Measurements from ENCODE around the gene PFAS.

Gene PFAS

GRCh38 chr17:8257801-8258200 lies 8.7 kb downstream of the PFAS start:
- no peak overlapping the region for H3K4me3 ChIP-seq
- no peaks in the 10 kb centered on the region for H3K9me3 ChIP-seq (ENCODE audit: low read depth, low read length)
- H3K27ac ChIP-seq, result no peak overlapping the region
- H3K9ac ChIP-seq (ENCODE audit: insufficient read length), result no peak overlapping the region
- no peak for DNase-seq (ENCODE audit: low read depth, low spot score)
- peaks cover 83% of the 10 kb centered on the region for H3K36me3 ChIP-seq (ENCODE audit: insufficient read depth, low read length)
- no peak for TF ChIP-seq EZH2 (IDR thresholded peaks at IDR 0.05)
- no peak for TF ChIP-seq FOXP2 (optimal IDR thresholded peaks at IDR 0.05; ENCODE audit: control extremely low read depth, extremely low read length, insufficient read depth)
- no peak for TF ChIP-seq POLR2AphosphoS5 (IDR thresholded peaks at IDR 0.05; ENCODE audit: borderline replicate concordance, low read depth, low read length)

GRCh38 chr17:8264320-8264719 lies 15.2 kb downstream of the PFAS start:
- no peak for TF ChIP-seq POLR2AphosphoS5 (IDR thresholded peaks at IDR 0.05; ENCODE audit: borderline replicate concordance, low read depth, low read length)
- no peak for TF ChIP-seq FOXP2 (optimal IDR thresholded peaks at IDR 0.05; ENCODE audit: control extremely low read depth, extremely low read length, insufficient read depth)
- TF ChIP-seq EZH2 (IDR thresholded peaks at IDR 0.05), result no peak
- Histone ChIP-seq H3K27ac (no peak overlapping the region), H3K9me3 (ENCODE audit: low read depth, low read length) (no peaks in the 10 kb centered on the region), H3K4me3 (no peak overlapping the region), H3K9ac (ENCODE audit: insufficient read length) (no peak overlapping the region), H3K36me3 (ENCODE audit: insufficient read depth, low read length) (peaks cover 86% of the 10 kb centered on the region)
- no peak for DNase-seq (ENCODE audit: low read depth, low spot score)

- DNase-seq (ENCODE audit: low read depth, low spot score), result no peak
- TF ChIP-seq POLR2AphosphoS5 (IDR thresholded peaks at IDR 0.05; ENCODE audit: borderline replicate concordance, low read depth, low read length) (no peak), EZH2 (IDR thresholded peaks at IDR 0.05) (no peak), FOXP2 (optimal IDR thresholded peaks at IDR 0.05; ENCODE audit: control extremely low read depth, extremely low read length, insufficient read depth) (no peak)
- peaks cover 87% of the 10 kb centered on the region for H3K36me3 ChIP-seq (ENCODE audit: insufficient read depth, low read length)
- no peak overlapping the region for H3K4me3 ChIP-seq
- no peak overlapping the region for H3K27ac ChIP-seq
- no peaks in the 10 kb centered on the region for H3K9me3 ChIP-seq (ENCODE audit: low read depth, low read length)
- H3K9ac ChIP-seq (ENCODE audit: insufficient read length), result no peak overlapping the region
Measured at GRCh38 chr17:8264836-8265542, 15.9 kb downstream of the PFAS start.

GRCh38 chr17:8266648-8267479 lies 17.8 kb downstream of the PFAS start:
- peaks cover 78% of the 10 kb centered on the region for H3K36me3 ChIP-seq (ENCODE audit: insufficient read depth, low read length)
- H3K27ac ChIP-seq, result no peak overlapping the region
- no peak for TF ChIP-seq POLR2AphosphoS5 (IDR thresholded peaks at IDR 0.05; ENCODE audit: borderline replicate concordance, low read depth, low read length)
- no peak for TF ChIP-seq FOXP2 (optimal IDR thresholded peaks at IDR 0.05; ENCODE audit: control extremely low read depth, extremely low read length, insufficient read depth)
- no peak for TF ChIP-seq EZH2 (IDR thresholded peaks at IDR 0.05)
- no peak for DNase-seq (ENCODE audit: low read depth, low spot score)
- H3K9ac ChIP-seq (ENCODE audit: insufficient read length), result no peak overlapping the region
- H3K4me3 ChIP-seq, result no peak overlapping the region
- H3K9me3 ChIP-seq (ENCODE audit: low read depth, low read length), result no peaks in the 10 kb centered on the region

GRCh38 chr17:8267480-8268147 lies 18.5 kb downstream of the PFAS start:
- Histone ChIP-seq H3K27ac (no peak overlapping the region), H3K4me3 (no peak overlapping the region), H3K36me3 (ENCODE audit: insufficient read depth, low read length) (peaks cover 71% of the 10 kb centered on the region), H3K9me3 (ENCODE audit: low read depth, low read length) (no peaks in the 10 kb centered on the region), H3K9ac (ENCODE audit: insufficient read length) (no peak overlapping the region)
- no peak for DNase-seq (ENCODE audit: low read depth, low spot score)
- no peak for TF ChIP-seq EZH2 (IDR thresholded peaks at IDR 0.05)
- no peak for TF ChIP-seq POLR2AphosphoS5 (IDR thresholded peaks at IDR 0.05; ENCODE audit: borderline replicate concordance, low read depth, low read length)
- no peak for TF ChIP-seq FOXP2 (optimal IDR thresholded peaks at IDR 0.05; ENCODE audit: control extremely low read depth, extremely low read length, insufficient read depth)

GRCh38 chr17:8268550-8269298 lies 19.6 kb downstream of the PFAS start:
- Histone ChIP-seq H3K9ac (ENCODE audit: insufficient read length) (no peak overlapping the region), H3K36me3 (ENCODE audit: insufficient read depth, low read length) (peaks cover 60% of the 10 kb centered on the region; the same call in 1 of the 2 replicates), H3K4me3 (no peak overlapping the region), H3K9me3 (ENCODE audit: low read depth, low read length) (no peaks in the 10 kb centered on the region), H3K27ac (no peak overlapping the region)
- TF ChIP-seq POLR2AphosphoS5 (IDR thresholded peaks at IDR 0.05; ENCODE audit: borderline replicate concordance, low read depth, low read length) (no peak), EZH2 (IDR thresholded peaks at IDR 0.05) (no peak), FOXP2 (optimal IDR thresholded peaks at IDR 0.05; ENCODE audit: control extremely low read depth, extremely low read length, insufficient read depth) (no peak)
- no peak for DNase-seq (ENCODE audit: low read depth, low spot score)

GRCh38 chr17:8272421-8272820 lies 23.3 kb downstream of the PFAS start:
- H3K9ac ChIP-seq (ENCODE audit: insufficient read length), result no peak overlapping the region
- TF ChIP-seq POLR2AphosphoS5 (IDR thresholded peaks at IDR 0.05; ENCODE audit: borderline replicate concordance, low read depth, low read length) (no peak), EZH2 (IDR thresholded peaks at IDR 0.05) (no peak), FOXP2 (optimal IDR thresholded peaks at IDR 0.05; ENCODE audit: control extremely low read depth, extremely low read length, insufficient read depth) (no peak)
- H3K9me3 ChIP-seq (ENCODE audit: low read depth, low read length), result no peaks in the 10 kb centered on the region
- peaks cover 27% of the 10 kb centered on the region; the same call in 1 of the 2 replicates for H3K36me3 ChIP-seq (ENCODE audit: insufficient read depth, low read length)
- H3K4me3 ChIP-seq, result no peak overlapping the region
- H3K27ac ChIP-seq, result no peak overlapping the region
- DNase-seq (ENCODE audit: low read depth, low spot score), result no peak

Measured in SK-N-MC (cell line).